HCT116 (cell line): Measurements from ENCODE around the gene OBSL1. TPM values are rescaled to one million over a fixed set of nuclear protein-coding genes. Genes with fewer than 3 reads are reported as not detected.

Experiments
- ATAC-seq: fragments of 200-7000 bp; cut with Tn5 transposase; 2 replicates; pipeline ENCODE4 v1.9.1; 2020; ENCODE audit warnings: mild to moderate bottlenecking, moderate library complexity
- BruUV-seq: library from RNA; stranded (reverse); fragments of 400-500 nt; replicated peaks from 2 replicates; lab custom pipeline; 2021; lab: Mats Ljungman, UMichigan
- CTCF ChIA-PET: fragments of 300-600 bp; sonication (Branson Sonifier 250); formaldehyde crosslinking; loops from one replicate; lab custom pipeline; 2021; ENCODE audit warnings: antibody characterized with exemption; lab: Charles Lee
- POLR2A ChIA-PET: fragments of 300-600, 350-600 bp; sonication (Branson Sonifier 250); formaldehyde crosslinking; loops from one replicate; lab custom pipeline; 2021; ENCODE audit warnings: antibody characterized with exemption; lab: Charles Lee
- RAD21 ChIA-PET, 2 experiments: fragments of 300-600 bp; sonication (Branson Sonifier 250); formaldehyde crosslinking; loops; one replicate each; lab custom pipeline; 2023; ENCODE audit warnings: low total read pairs in 2 of 2; ENCODE audit not compliant: uncharacterized antibody in 2 of 2, unreplicated experiment in 2 of 2, low non-redundant PET in 1 of 2; lab: Charles Lee
- DNase-seq: peaks from one replicate; pipeline ENCODE4 v3.0.0-alpha.2; 2010; ENCODE audit warnings: low read depth, low spot score
- H2AFZ ChIP-seq: fragments of 200-600 bp; shearing (Covaris generic), sonication (generic); 2 replicates; pipeline ENCODE4 v1.6.1; 2017; ENCODE audit warnings: low read depth, mixed run types, mixed read lengths, antibody characterized with exemption, low read length; ENCODE audit not compliant: poor library complexity, severe bottlenecking
- H3K27ac ChIP-seq: 2 replicates; pipeline ENCODE4 v1.5.1; 2012; ENCODE audit warnings: low read depth, low read length
- H3K27me3 ChIP-seq: fragments of 200-600 bp; sonication (generic); 2 replicates; pipeline ENCODE4 v1.6.1; 2016; ENCODE audit warnings: mixed run types, low read length, mixed read lengths; ENCODE audit not compliant: insufficient read depth
- H3K36me3 ChIP-seq, 2 experiments: fragments of 200-500 bp in 1 of 2; fragments of 200-600 bp in 1 of 2; sonication (Bioruptor generic) in 1 of 2; sonication (generic) in 1 of 2; 2 replicates each; pipeline versions ENCODE4 v1.5.1 to v1.6.1; 2014 to 2016; ENCODE audit warnings: low read length in 2 of 2, inconsistent platforms in 1 of 2, mixed read lengths in 1 of 2, mixed run types in 1 of 2; ENCODE audit not compliant: insufficient read depth in 2 of 2, control insufficient read depth in 1 of 2
- H3K4me1 ChIP-seq, 2 experiments: fragments of 200-600 bp in 1 of 2; sonication (generic) in 1 of 2; 2 replicates each; pipeline versions ENCODE4 v1.5.1 to v1.6.1; 2012 to 2017; ENCODE audit warnings: low read length in 2 of 2, inconsistent platforms in 1 of 2, mild to moderate bottlenecking in 1 of 2, mixed read lengths in 1 of 2, mixed run types in 1 of 2, moderate library complexity in 1 of 2; ENCODE audit not compliant: insufficient read depth in 2 of 2, control insufficient read depth in 1 of 2
- H3K4me2 ChIP-seq: fragments of 200-600 bp; sonication (generic); 2 replicates; pipeline ENCODE4 v1.6.1; 2017; ENCODE audit warnings: mixed run types, low read length, mixed read lengths
- H3K4me3 ChIP-seq, 2 experiments: fragments of 200-600 bp in 1 of 2; sonication (generic) in 1 of 2; replicated peaks in 1 of 2; 2 replicates each; pipeline ENCODE4 v1.5.1; 2011 to 2016; ENCODE audit warnings: low read length in 2 of 2, control low read depth in 1 of 2, low read depth in 1 of 2, mild to moderate bottlenecking in 1 of 2, mixed read lengths in 1 of 2, mixed run types in 1 of 2
- H3K79me2 ChIP-seq: fragments of 200-600 bp; sonication (generic); 2 replicates; pipeline ENCODE4 v1.6.1; 2017; ENCODE audit warnings: mild to moderate bottlenecking, mixed run types, low read length, moderate library complexity, mixed read lengths; ENCODE audit not compliant: insufficient read depth
- H3K9ac ChIP-seq: fragments of 200-600 bp; sonication (generic); 2 replicates; pipeline ENCODE4 v1.6.1; 2016; ENCODE audit warnings: low read length, mixed read lengths
- H3K9me2 ChIP-seq: fragments of 200-600 bp; sonication (generic), shearing (Covaris generic); 2 replicates; pipeline ENCODE4 v1.6.1; 2017; ENCODE audit warnings: mixed run types, mild to moderate bottlenecking, moderate library complexity; ENCODE audit not compliant: insufficient read depth
- H3K9me3 ChIP-seq, 2 experiments: fragments of 200-500 bp in 1 of 2; fragments of 200-600 bp in 1 of 2; sonication (Bioruptor generic) in 1 of 2; sonication (generic) in 1 of 2; 2 replicates each; pipeline ENCODE4 v1.6.1; 2014 to 2017; ENCODE audit warnings: low read length in 2 of 2, mixed read lengths in 2 of 2, inconsistent platforms in 1 of 2, low read depth in 1 of 2, mild to moderate bottlenecking in 1 of 2, mixed run types in 1 of 2, moderate library complexity in 1 of 2; ENCODE audit not compliant: control insufficient read depth in 1 of 2, insufficient read depth in 1 of 2
- H4K20me1 ChIP-seq: fragments of 200-600 bp; sonication (generic), shearing (Covaris generic); 2 replicates; pipeline ENCODE4 v1.6.1; 2017; ENCODE audit warnings: mixed run types, mild to moderate bottlenecking, moderate library complexity; ENCODE audit not compliant: insufficient read depth
- CBX3 ChIP-seq: IDR thresholded peaks from 2 replicates; pipeline ENCODE4 v1.6.1; 2012; ENCODE audit warnings: low read depth
- CEBPB ChIP-seq: IDR thresholded peaks from 2 replicates; pipeline ENCODE4 v1.6.1; 2012; ENCODE audit warnings: low read depth
- ELF1 ChIP-seq: IDR thresholded peaks from 2 replicates; pipeline ENCODE4 v1.6.1; 2012; ENCODE audit warnings: low read depth, borderline replicate concordance
- EZH2 ChIP-seq: fragments of 200-600 bp; sonication (generic); IDR thresholded peaks from 2 replicates; pipeline ENCODE4 v1.6.1; 2017; ENCODE audit warnings: antibody characterized with exemption, mixed run types
- FOSL1 ChIP-seq: IDR thresholded peaks from 2 replicates; pipeline ENCODE4 v1.6.1; 2012; ENCODE audit warnings: low read depth
- JUND ChIP-seq: IDR thresholded peaks from 2 replicates; pipeline ENCODE4 v1.6.1; 2012
- POLR2A ChIP-seq: IDR thresholded peaks from 2 replicates; pipeline ENCODE4 v1.7.0; 2011; ENCODE audit warnings: borderline replicate concordance; ENCODE audit not compliant: insufficient read depth, insufficient read length; ENCODE audit errors: extremely low read depth
- POLR2AphosphoS5 ChIP-seq: IDR thresholded peaks from 2 replicates; pipeline ENCODE4 v1.6.1; 2011; ENCODE audit warnings: mild to moderate bottlenecking, low read depth, low read length, moderate library complexity
- RAD21 ChIP-seq: IDR thresholded peaks from 2 replicates; pipeline ENCODE4 v1.6.1; 2012; ENCODE audit warnings: low read depth, mild to moderate bottlenecking
- SIN3A ChIP-seq: IDR thresholded peaks from 2 replicates; pipeline ENCODE4 v1.6.1; 2012; ENCODE audit warnings: low read depth
- SRF ChIP-seq: IDR thresholded peaks from 2 replicates; pipeline ENCODE4 v1.6.1; 2012; ENCODE audit warnings: low read depth
- TCF7L2 ChIP-seq: IDR thresholded peaks from 2 replicates; pipeline ENCODE4 v1.7.0; 2011; ENCODE audit warnings: borderline replicate concordance, inconsistent platforms; ENCODE audit not compliant: insufficient read depth, insufficient read length; ENCODE audit errors: extremely low read depth
- YY1 ChIP-seq: IDR thresholded peaks from 2 replicates; pipeline ENCODE4 v1.6.1; 2011; ENCODE audit warnings: low read length, low read depth, moderate library complexity, mild to moderate bottlenecking; ENCODE audit not compliant: insufficient replicate concordance; ENCODE audit errors: extremely low read depth
- ZFX ChIP-seq: fragments of 450-650 bp; IDR thresholded peaks from 2 replicates; pipeline ENCODE4 v1.6.1; 2017
- ZNF274 ChIP-seq: fragments of 200-500 bp; sonication (Bioruptor generic); IDR thresholded peaks from 2 replicates; pipeline ENCODE4 v1.6.1; 2014; ENCODE audit warnings: mild to moderate bottlenecking, low read depth, low read length, inconsistent platforms
- intact Hi-C: fragments of 100-400 bp; cut with micrococcal nuclease; formaldehyde crosslinking; loops from 2 replicates; pipeline ENCODE4 v1.10.0; 2022
- total RNA-seq: library from RNA; stranded (reverse); gene quantifications from one replicate; pipeline ENCODE4 v1.2.1, GENCODE V29; 2021; ENCODE audit not compliant: unreplicated experiment
- TF ChIP-seq, protein P1 (sequence below): IDR thresholded peaks from 2 replicates; pipeline ENCODE4 v1.6.1; 2012; ENCODE audit warnings: low read depth
- TF ChIP-seq, protein P2 (sequence below), 3 experiments: fragments of 200-600 bp in 1 of 3; sonication (generic) in 1 of 3; IDR thresholded peaks in 2 of 3; conservative IDR thresholded peaks in 1 of 3; 2 replicates each; pipeline ENCODE4 v1.5.1; 2012 to 2017; ENCODE audit warnings: low read depth in 2 of 3, low read length in 2 of 3, antibody characterized with exemption in 1 of 3, borderline replicate concordance in 1 of 3, control low read depth in 1 of 3, mild to moderate bottlenecking in 1 of 3, mixed read lengths in 1 of 3, mixed run types in 1 of 3, moderate library complexity in 1 of 3; ENCODE audit not compliant: insufficient read depth in 1 of 3
- TF ChIP-seq, protein P3 (sequence below): IDR thresholded peaks from 2 replicates; pipeline ENCODE4 v1.6.1; 2012

Gene OBSL1
- total RNA-seq, 1 experiment from 2014 or later: 45.2 TPM

DNA sequence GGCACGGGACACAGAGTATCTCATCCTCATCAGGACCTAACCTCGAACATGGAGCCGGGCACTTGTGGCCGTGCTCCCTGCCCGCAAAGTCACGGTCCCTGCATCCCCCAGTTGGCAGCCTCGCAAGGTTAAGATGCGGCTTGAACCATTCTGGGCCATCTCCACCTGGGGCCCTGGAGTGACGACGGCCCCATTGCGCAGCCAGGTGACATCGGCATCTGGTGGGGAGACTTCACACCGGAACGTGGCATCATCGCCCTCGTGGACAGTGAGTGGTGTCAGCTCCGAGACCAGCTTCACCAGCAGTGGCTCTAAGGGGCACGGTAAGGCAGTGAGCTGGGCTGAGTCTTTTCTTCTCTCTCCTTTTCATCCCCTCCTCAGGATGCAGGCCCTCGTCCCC lies 14.9 kb downstream of the OBSL1 start:
- Histone ChIP-seq H3K27ac (no peak overlapping the region), H4K20me1 (no peaks in the 10 kb centered on the region), H3K27me3 (no peaks in the 10 kb centered on the region), H3K9ac (no peak overlapping the region), H2AFZ (no peak overlapping the region), H3K79me2 (peaks cover 3% of the 10 kb centered on the region; the same call in 1 of the 2 replicates), H3K4me2 (no peak overlapping the region), H3K9me3 (no peaks in the 10 kb centered on the region), H3K36me3 (no peaks in the 10 kb centered on the region), H3K4me1 (peaks cover 0 to 13% of the 10 kb centered on the region in 2 experiments; a peak in 1 of 4 replicates), H3K4me3 (no peak overlapping the region), H3K9me2 (no peaks in the 10 kb centered on the region)
- no TSS peak for BruUV-seq
- POLR2A ChIA-PET: no interaction called here
- CTCF ChIA-PET: no interaction called here
- no peak for DNase-seq
- no peak for ATAC-seq
- intact Hi-C loops: no loop called here
- RAD21 ChIA-PET: no interaction called here
- no peak for TF ChIP-seq YY1
- no peak for TF ChIP-seq ZNF274
- TF ChIP-seq POLR2A: no peak
- TF ChIP-seq ELF1: no peak
- no peak for TF ChIP-seq ZFX
- TF ChIP-seq, protein P1, sequence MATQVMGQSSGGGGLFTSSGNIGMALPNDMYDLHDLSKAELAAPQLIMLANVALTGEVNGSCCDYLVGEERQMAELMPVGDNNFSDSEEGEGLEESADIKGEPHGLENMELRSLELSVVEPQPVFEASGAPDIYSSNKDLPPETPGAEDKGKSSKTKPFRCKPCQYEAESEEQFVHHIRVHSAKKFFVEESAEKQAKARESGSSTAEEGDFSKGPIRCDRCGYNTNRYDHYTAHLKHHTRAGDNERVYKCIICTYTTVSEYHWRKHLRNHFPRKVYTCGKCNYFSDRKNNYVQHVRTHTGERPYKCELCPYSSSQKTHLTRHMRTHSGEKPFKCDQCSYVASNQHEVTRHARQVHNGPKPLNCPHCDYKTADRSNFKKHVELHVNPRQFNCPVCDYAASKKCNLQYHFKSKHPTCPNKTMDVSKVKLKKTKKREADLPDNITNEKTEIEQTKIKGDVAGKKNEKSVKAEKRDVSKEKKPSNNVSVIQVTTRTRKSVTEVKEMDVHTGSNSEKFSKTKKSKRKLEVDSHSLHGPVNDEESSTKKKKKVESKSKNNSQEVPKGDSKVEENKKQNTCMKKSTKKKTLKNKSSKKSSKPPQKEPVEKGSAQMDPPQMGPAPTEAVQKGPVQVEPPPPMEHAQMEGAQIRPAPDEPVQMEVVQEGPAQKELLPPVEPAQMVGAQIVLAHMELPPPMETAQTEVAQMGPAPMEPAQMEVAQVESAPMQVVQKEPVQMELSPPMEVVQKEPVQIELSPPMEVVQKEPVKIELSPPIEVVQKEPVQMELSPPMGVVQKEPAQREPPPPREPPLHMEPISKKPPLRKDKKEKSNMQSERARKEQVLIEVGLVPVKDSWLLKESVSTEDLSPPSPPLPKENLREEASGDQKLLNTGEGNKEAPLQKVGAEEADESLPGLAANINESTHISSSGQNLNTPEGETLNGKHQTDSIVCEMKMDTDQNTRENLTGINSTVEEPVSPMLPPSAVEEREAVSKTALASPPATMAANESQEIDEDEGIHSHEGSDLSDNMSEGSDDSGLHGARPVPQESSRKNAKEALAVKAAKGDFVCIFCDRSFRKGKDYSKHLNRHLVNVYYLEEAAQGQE: no peak
- TF ChIP-seq SRF: no peak
- no peak for TF ChIP-seq CBX3
- TF ChIP-seq FOSL1: no peak
- TF ChIP-seq CEBPB: no peak
- TF ChIP-seq EZH2: no peak
- no peak for TF ChIP-seq JUND
- TF ChIP-seq RAD21: no peak
- TF ChIP-seq, protein P2, sequence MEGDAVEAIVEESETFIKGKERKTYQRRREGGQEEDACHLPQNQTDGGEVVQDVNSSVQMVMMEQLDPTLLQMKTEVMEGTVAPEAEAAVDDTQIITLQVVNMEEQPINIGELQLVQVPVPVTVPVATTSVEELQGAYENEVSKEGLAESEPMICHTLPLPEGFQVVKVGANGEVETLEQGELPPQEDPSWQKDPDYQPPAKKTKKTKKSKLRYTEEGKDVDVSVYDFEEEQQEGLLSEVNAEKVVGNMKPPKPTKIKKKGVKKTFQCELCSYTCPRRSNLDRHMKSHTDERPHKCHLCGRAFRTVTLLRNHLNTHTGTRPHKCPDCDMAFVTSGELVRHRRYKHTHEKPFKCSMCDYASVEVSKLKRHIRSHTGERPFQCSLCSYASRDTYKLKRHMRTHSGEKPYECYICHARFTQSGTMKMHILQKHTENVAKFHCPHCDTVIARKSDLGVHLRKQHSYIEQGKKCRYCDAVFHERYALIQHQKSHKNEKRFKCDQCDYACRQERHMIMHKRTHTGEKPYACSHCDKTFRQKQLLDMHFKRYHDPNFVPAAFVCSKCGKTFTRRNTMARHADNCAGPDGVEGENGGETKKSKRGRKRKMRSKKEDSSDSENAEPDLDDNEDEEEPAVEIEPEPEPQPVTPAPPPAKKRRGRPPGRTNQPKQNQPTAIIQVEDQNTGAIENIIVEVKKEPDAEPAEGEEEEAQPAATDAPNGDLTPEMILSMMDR (IDR thresholded peaks at IDR 0.05 in 2 of 3, conservative IDR thresholded peaks at IDR 0.05 in 1 of 3; ENCODE audit: borderline replicate concordance in 1 of 3, insufficient read depth in 1 of 3, low read depth in 2 of 3, low read length in 2 of 3): no peak
- no peak for TF ChIP-seq POLR2AphosphoS5
- TF ChIP-seq TCF7L2: no peak
- TF ChIP-seq SIN3A: no peak
- TF ChIP-seq, protein P3, sequence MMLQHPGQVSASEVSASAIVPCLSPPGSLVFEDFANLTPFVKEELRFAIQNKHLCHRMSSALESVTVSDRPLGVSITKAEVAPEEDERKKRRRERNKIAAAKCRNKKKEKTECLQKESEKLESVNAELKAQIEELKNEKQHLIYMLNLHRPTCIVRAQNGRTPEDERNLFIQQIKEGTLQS: no peak
